ENCODE data around the gene C11orf91. TPM values are rescaled to one million over a fixed set of nuclear protein-coding genes. Genes with fewer than 3 reads are reported as not detected.

Gene C11orf91
- total RNA-seq, 1 experiment from 2014 or later, result not detected

GRCh38 chr11:33736148-33736812 is 35.7 kb upstream of the C11orf91 start, which contains the start of gene CD59:
TSS of gene CD59 (minus strand) at chr11:33736423. CDS start at chr11:33722445, 13,978 bp downstream.
- H3K27me3 ChIP-seq (ENCODE audit: insufficient read depth, low read depth), result no peaks in the 10 kb centered on the region
- peaks cover 5% of the 10 kb centered on the region; the same call in 1 of the 2 replicates for H3K9me3 ChIP-seq (ENCODE audit: insufficient read depth, low read depth)
- peaks cover 49% of the 10 kb centered on the region for H3K79me2 ChIP-seq (ENCODE audit: low read depth)
- H3K4me1 ChIP-seq (replicated peaks; ENCODE audit: insufficient read depth), result peaks cover 48% of the 10 kb centered on the region
- POLR2A ChIA-PET (ENCODE audit: unreplicated experiment), result interaction anchor here (0.5 to 1.1 kb wide), 11 partner anchors 9 to 370 kb away, joined by 3 to 73 read pairs (median 10); no protein-coding TSS in a partner anchor
- CTCF ChIA-PET, result interaction anchor here (0.5 to 1.5 kb wide), 6 partner anchors 13 to 1352 kb away, joined by 3 to 6 read pairs (median 4); no protein-coding TSS in a partner anchor
- peaks cover 18% of the 10 kb centered on the region; the same call in 1 of the 2 replicates for H3K36me3 ChIP-seq (ENCODE audit: low read depth)
- H3K9me2 ChIP-seq (ENCODE audit: insufficient read depth), result no peaks in the 10 kb centered on the region
- no TSS peak for BruUV-seq (replicated peaks)
- peak within 1 kb of the TSS; percentile 69 for H3K4me3 ChIP-seq
- DNase-seq, result peak; percentile 80 to 98
- no peak for TF ChIP-seq CTCF (conservative IDR thresholded peaks at IDR 0.05)
- TF ChIP-seq EZH2 (IDR thresholded peaks at IDR 0.05; ENCODE audit: low read depth), result no peak
- H3K27ac ChIP-seq, result peak within 1 kb of the TSS; percentile 89
- peak within 1 kb of the TSS; percentile 97 for H3K4me2 ChIP-seq
- H4K20me1 ChIP-seq (ENCODE audit: insufficient read depth), result peaks cover 37% of the 10 kb centered on the region
- peak within 1 kb of the TSS; percentile 74 for H2AFZ ChIP-seq
- intact Hi-C loops (cut with micrococcal nuclease; ENCODE audit: unreplicated experiment), result loop anchor here (1.0 to 10.0 kb wide), 6 partner anchors 36 to 574 kb away; partner anchors contain the start of genes CSTF3, FBXO3 and HIPK3
- H3F3A ChIP-seq (ENCODE audit: insufficient read depth, low read depth), result peaks cover 26% of the 10 kb centered on the region

DNA sequence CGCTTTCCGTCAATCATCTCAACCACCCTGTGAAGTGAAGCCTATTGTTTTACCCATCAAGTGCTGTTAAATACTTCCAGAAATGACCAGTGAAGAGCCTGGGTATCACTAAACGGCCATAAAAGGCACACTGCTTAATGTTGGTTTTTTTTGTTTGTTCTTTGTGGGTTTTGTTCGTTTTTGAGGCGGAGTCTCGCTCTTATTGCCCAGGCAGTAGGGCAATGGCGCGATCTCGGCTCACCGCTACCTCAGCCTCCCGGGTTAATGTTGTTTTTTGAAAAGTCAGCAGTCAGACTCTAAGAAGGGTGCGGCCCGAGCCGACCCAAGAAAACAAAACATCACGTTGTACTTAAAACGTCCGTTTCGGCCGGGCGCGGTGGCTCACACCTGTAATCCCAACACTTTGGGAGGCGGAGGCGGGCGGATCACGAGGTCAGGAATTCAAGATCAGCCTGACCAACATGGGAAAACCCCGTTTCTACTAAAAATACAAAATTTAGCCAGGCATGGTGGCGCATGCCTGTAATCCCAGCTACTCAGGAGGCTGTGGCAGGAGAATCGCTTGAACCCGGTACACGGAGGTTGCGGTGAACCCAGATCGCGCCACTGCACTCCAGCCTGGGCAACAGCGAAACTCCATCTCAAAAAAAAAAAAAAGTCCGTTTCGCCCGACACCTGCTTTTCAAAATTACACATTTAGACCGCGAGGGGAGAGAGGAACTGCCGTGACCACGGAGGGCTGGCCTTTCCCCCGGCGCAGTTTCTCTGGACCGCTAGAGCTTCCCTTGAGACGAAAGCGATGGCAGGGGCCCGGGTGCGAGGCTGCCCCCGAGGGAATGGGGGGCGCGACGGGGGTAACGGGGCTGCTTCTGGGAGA is 34.9 kb upstream of the C11orf91 start:
- Histone ChIP-seq H3K4me3 (peak overlapping the region; percentile 69), H3K79me2 (ENCODE audit: low read depth) (peaks cover 56% of the 10 kb centered on the region), H3K27ac (peak overlapping the region; percentile 89), H3K27me3 (ENCODE audit: insufficient read depth, low read depth) (no peaks in the 10 kb centered on the region), H4K20me1 (ENCODE audit: insufficient read depth) (peaks cover 39% of the 10 kb centered on the region), H3K4me2 (peak overlapping the region; percentile 97), H3K4me1 (replicated peaks; ENCODE audit: insufficient read depth) (peaks cover 51% of the 10 kb centered on the region), H2AFZ (peak overlapping the region; percentile 71; the same call in 1 of the 2 replicates), H3K9me3 (ENCODE audit: insufficient read depth, low read depth) (peaks cover 5% of the 10 kb centered on the region; the same call in 1 of the 2 replicates), H3K9me2 (ENCODE audit: insufficient read depth) (no peaks in the 10 kb centered on the region), H3F3A (ENCODE audit: insufficient read depth, low read depth) (peaks cover 26% of the 10 kb centered on the region), H3K36me3 (ENCODE audit: low read depth) (peaks cover 22% of the 10 kb centered on the region; the same call in 1 of the 2 replicates)
- TF ChIP-seq EZH2 (IDR thresholded peaks at IDR 0.05; ENCODE audit: low read depth) (no peak), CTCF (conservative IDR thresholded peaks at IDR 0.05) (0 out of 2 replicates have a peak, but pooled peaks have one; percentile 7)
- DNase-seq, result no peak
- intact Hi-C loops (cut with micrococcal nuclease; ENCODE audit: unreplicated experiment), result loop anchor here (1.0 to 10.0 kb wide), 6 partner anchors 37 to 573 kb away; partner anchors contain the start of genes CSTF3, FBXO3 and HIPK3
- ChIA-PET POLR2A (ENCODE audit: unreplicated experiment) (interaction anchor here (0.5 to 0.7 kb wide), 4 partner anchors 9 to 339 kb away, joined by 3 to 15 read pairs (median 7); no protein-coding TSS in a partner anchor), CTCF (interaction anchor here (0.6 to 1.5 kb wide), 2 partner anchors 46 to 366 kb away, joined by 3 to 5 read pairs; no protein-coding TSS in a partner anchor)
- BruUV-seq (replicated peaks), result TSS peak; percentile 59
